Measurements from ENCODE around the gene FNBP1L. TPM values are rescaled to one million over a fixed set of nuclear protein-coding genes. Genes with fewer than 3 reads are reported as not detected.
A peak's percentile ranks its signal among the peaks of the same experiment; 100 is the strongest.

Gene FNBP1L
- total and polyA plus RNA-seq, 9 of the 15 experiments (the other 6 are each of a cell fraction or from before 2014, with no cell fraction given): 1.4 to 6.9 (median 5.9) TPM

GRCh38 chr1:93448292-93448982 lies 519 bp downstream of the FNBP1L start (continued):
- TF ChIP-seq UBTF (IDR thresholded peaks at IDR 0.05; ENCODE audit: borderline replicate concordance in 1 of 2, low read depth in 2 of 2, low read length in 2 of 2): 0 out of 4 replicates have a peak, but pooled peaks of 1 of the 2 experiments have one; percentile 31
- no peak for TF ChIP-seq PTRF (tag; IDR thresholded peaks at IDR 0.05)
- TF ChIP-seq XRCC3 (IDR thresholded peaks at IDR 0.05): no peak
- no peak for TF ChIP-seq TAF9B (IDR thresholded peaks at IDR 0.05; ENCODE audit: partially characterized antibody)
- no peak for TF ChIP-seq TBL1XR1 (IDR thresholded peaks at IDR 0.05; ENCODE audit: low read length in 2 of 2)
- no peak for TF ChIP-seq USF1 (CRISPR knock-in tag; IDR thresholded peaks at IDR 0.05)
- TF ChIP-seq ZNF561 (CRISPR knock-in tag; conservative IDR thresholded peaks at IDR 0.05): no peak
- no peak for TF ChIP-seq PTTG1 (tag; IDR thresholded peaks at IDR 0.05; ENCODE audit: low read depth)
- peak; percentile 76 for TF ChIP-seq RBBP5 (IDR thresholded peaks at IDR 0.05; ENCODE audit: borderline replicate concordance, insufficient read depth, low read length, poor library complexity, severe bottlenecking)
- TF ChIP-seq TOE1 (IDR thresholded peaks at IDR 0.05; ENCODE audit: borderline replicate concordance): no peak
- TF ChIP-seq TOE1 (CRISPR knock-in tag; IDR thresholded peaks at IDR 0.05; ENCODE audit: borderline replicate concordance, low read depth): peak; percentile 58; the same call in 1 of the 2 replicates
- no peak for TF ChIP-seq ZNF696 (CRISPR knock-in tag; conservative IDR thresholded peaks at IDR 0.05)
- TF ChIP-seq KHSRP (IDR thresholded peaks at IDR 0.05): no peak
- no peak for TF ChIP-seq MTA2 (IDR thresholded peaks at IDR 0.05; ENCODE audit: low read depth)
- TF ChIP-seq CTCFL (IDR thresholded peaks at IDR 0.05; ENCODE audit: borderline replicate concordance, insufficient read depth, low read depth, low read length, poor library complexity, severe bottlenecking): no peak
- TF ChIP-seq FOS (IDR thresholded peaks at IDR 0.05; ENCODE audit: extremely low read depth, insufficient read length): no peak
- no peak for TF ChIP-seq XRCC4 (IDR thresholded peaks at IDR 0.05; ENCODE audit: extremely low read depth, insufficient read depth, insufficient read length)
- TF ChIP-seq E2F6 (IDR thresholded peaks at IDR 0.05; ENCODE audit: borderline replicate concordance in 1 of 2, extremely low read depth in 1 of 2, insufficient read depth in 1 of 2, insufficient read length in 1 of 2, low read depth in 1 of 2, low read length in 1 of 2, poor library complexity in 1 of 2, severe bottlenecking in 1 of 2): peak in 1 of 2 experiments; percentile 17
